Testis (tissue), 3 donors: ENCODE results near the gene DUS1L. TPM values are rescaled to one million over a fixed set of nuclear protein-coding genes. Genes with fewer than 3 reads are reported as not detected.

Experiments used
- DNase-seq: peaks from one replicate; pipeline ENCODE4 v3.0.0-alpha.2; 2019
- H3K27ac ChIP-seq, 2 donors: fragments of 200-600 bp; sonication (generic); one replicate each; pipeline ENCODE4 v1.5.1; 2019
- H3K27me3 ChIP-seq: fragments of 200-600 bp; sonication (generic); one replicate; pipeline ENCODE4 v1.5.1; 2019
- H3K36me3 ChIP-seq: fragments of 200-600 bp; sonication (generic); one replicate; pipeline ENCODE4 v1.5.1; 2017; ENCODE audit warnings: low read depth; ENCODE audit errors: missing control alignments
- H3K4me1 ChIP-seq: fragments of 200-600 bp; sonication (generic); one replicate; pipeline ENCODE4 v1.5.1; 2019
- H3K4me3 ChIP-seq, 2 donors: fragments of 200-600 bp; sonication (generic); one replicate each; pipeline ENCODE4 v1.5.1; 2017 to 2019
- H3K9me3 ChIP-seq: fragments of 200-600 bp; sonication (generic); one replicate; pipeline ENCODE4 v1.5.1; 2017
- POLR2A ChIP-seq: fragments of 450-650 bp; IDR thresholded peaks from one replicate; pipeline ENCODE4 v1.6.1; 2017; ENCODE audit warnings: antibody characterized with exemption, mild to moderate bottlenecking, moderate library complexity
- WGBS, 2 donors: methylation state at CpG; one replicate each; pipeline ENCODE4 v1.1.5; 2018; 5-methylcytosine and 5-hydroxymethylcytosine counted together
- intact Hi-C: fragments of 100-400 bp; cut with DNase I; formaldehyde crosslinking; loops from one replicate; pipeline ENCODE4 v1.15.1; 2023; ENCODE audit warnings: low total_unique reads
- polyA plus RNA-seq: library from polyadenylated mRNA; stranded (reverse); fragments of 350-450 nt; fragmentation: Illumina TruSeq; extraction: RNeasy Lipid Tissue Mini Kit (QIAGEN cat#74804); gene quantifications from one replicate; pipeline ENCODE4 v1.2.3, GENCODE V29; 2014; ENCODE audit warnings: low read depth, low replicate concordance; ENCODE audit not compliant: insufficient read depth
- total RNA-seq, 2 donors: library from RNA; depleted of rRNA; stranded (reverse); fragments of >200 nt; gene quantifications; one replicate each; pipeline ENCODE4 v1.2.3, GENCODE V29; 2016
- TF ChIP-seq, protein P1 (sequence below), 3 experiments: fragments of 450-650 bp in 2 of 3; fragments of 200-600 bp in 1 of 3; sonication (generic) in 1 of 3; IDR thresholded peaks; one replicate each; pipeline ENCODE4 v1.5.1; 2016 to 2019; ENCODE audit warnings: antibody characterized with exemption in 3 of 3, mild to moderate bottlenecking in 2 of 3, moderate library complexity in 1 of 3

Gene DUS1L
- total and polyA plus RNA-seq, 3 donors from 2014 or later, result 117 to 132 (median 127) TPM

DNA sequence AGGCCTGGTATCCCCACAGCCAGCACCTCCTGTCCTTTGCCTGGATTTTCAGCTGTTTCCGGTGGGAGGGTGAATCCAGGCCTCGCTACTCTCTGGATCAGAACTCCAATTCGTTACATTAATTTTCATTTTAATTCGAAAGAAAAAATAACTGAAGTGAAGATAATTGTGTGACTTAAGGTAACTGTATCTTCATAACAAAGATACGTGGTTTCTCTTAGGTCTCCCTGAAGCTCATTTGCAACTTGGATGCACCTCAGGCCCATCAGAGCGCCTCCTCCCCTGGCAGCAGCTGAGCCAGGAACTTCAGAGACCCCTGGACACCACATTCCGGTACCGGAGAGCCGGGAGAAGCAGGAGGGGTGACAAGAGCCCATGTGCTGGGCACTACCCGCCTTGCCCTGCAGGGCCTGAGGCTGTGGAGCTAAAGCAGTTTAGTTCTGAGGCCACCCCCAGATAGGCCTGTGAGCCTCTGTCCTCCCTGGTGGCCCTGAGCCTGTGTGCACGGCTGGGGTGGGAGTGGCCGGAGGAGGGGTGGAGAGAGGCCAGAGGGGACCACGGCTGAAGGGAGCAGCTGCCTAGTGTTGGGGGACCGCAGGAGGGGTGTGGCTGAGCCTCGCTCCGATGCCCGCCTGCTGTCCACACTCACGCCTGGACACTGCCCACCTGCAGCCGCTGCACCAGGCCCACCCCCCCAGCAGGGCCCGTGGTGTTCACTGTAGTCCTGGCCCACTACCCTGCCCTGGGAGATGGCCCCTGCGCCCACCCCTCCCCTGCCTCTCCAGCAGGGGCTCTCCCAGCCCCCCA lies 11.4 kb upstream of the DUS1L start:
- Histone ChIP-seq H3K4me1 (peaks cover 22% of the 10 kb centered on the region), H3K9me3 (no peaks in the 10 kb centered on the region), H3K27me3 (no peaks in the 10 kb centered on the region), H3K4me3 (no peak overlapping the region), H3K27ac (peak overlapping the region in 1 of 2 donors; percentile 16), H3K36me3 (no peaks in the 10 kb centered on the region)
- no peak for DNase-seq
- intact Hi-C loops, result no loop called here
- 46 to 65% methylated on average over 12 to 18 of the region's 21 CpGs for WGBS, 2 donors
- TF ChIP-seq, protein P1, sequence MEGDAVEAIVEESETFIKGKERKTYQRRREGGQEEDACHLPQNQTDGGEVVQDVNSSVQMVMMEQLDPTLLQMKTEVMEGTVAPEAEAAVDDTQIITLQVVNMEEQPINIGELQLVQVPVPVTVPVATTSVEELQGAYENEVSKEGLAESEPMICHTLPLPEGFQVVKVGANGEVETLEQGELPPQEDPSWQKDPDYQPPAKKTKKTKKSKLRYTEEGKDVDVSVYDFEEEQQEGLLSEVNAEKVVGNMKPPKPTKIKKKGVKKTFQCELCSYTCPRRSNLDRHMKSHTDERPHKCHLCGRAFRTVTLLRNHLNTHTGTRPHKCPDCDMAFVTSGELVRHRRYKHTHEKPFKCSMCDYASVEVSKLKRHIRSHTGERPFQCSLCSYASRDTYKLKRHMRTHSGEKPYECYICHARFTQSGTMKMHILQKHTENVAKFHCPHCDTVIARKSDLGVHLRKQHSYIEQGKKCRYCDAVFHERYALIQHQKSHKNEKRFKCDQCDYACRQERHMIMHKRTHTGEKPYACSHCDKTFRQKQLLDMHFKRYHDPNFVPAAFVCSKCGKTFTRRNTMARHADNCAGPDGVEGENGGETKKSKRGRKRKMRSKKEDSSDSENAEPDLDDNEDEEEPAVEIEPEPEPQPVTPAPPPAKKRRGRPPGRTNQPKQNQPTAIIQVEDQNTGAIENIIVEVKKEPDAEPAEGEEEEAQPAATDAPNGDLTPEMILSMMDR (IDR thresholded peaks at IDR 0.05), result peak in 2 of 3 experiments; percentile 10 to 14
- no peak for TF ChIP-seq POLR2A

DNA sequence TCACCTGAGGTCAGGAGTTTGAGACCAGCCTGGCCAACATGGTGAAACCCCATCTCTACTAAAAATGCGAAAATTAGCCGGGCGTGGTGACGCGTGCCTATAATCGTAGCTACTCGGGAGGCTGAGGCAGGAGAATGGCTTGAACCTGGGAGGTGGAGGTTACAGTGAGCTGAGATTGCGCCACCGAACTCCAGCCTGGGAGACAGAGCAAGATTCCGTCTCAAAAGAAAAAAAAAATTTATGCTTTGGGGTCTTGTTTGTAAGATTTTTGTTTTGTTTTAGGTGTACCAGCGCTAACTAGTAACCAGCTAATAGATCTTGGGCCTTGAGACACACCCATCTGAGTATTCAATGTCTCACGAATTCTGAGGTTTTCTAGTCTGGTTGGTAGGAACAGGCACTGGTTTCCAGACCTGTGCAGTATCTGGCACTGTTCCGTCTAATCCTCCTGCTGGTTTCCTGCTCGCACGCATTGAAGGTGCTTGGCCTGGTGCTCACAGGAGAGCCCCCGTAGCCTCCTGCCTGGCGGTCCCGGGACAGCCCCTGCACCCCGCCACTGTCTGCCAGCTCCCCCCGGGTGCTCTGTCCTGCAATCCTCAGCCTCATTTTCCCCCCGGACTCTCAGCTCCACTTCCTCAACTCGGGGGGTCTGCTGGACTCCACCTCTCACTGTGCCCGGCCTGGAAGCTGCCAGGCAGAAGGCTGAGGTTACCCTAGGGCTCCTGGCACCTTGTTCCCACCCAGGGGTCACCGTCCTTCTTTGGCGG lies 10.6 kb upstream of the DUS1L start:
- intact Hi-C loops, result no loop called here
- DNase-seq, result no peak
- no peaks in the 10 kb centered on the region for H3K27me3 ChIP-seq

DNA sequence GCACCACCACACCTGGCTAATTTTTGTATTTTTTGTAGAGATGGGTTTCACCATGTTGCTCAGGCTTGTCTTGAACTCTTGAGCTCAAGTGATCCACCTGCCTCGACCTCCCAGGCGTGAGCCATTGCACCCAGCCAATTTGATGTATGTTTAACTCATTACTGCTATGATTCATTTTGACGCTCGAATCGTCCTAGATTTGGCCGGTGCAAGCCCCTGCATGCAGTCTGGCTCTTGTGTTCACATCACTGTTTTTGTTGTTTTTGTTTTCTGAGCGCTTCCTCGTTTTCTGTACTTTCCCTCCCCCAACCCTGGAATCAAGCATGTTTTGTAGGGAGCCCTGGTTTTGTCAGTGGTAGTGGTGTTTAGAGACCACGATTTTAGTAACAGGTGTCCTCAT lies 7.8 kb upstream of the DUS1L start:
- intact Hi-C loops, result no loop called here
- H3K36me3 ChIP-seq, result no peaks in the 10 kb centered on the region
- H3K27me3 ChIP-seq, result no peaks in the 10 kb centered on the region
- no peak overlapping the region for H3K4me3 ChIP-seq
- peaks cover 21% of the 10 kb centered on the region for H3K4me1 ChIP-seq
- TF ChIP-seq POLR2A, result no peak
- TF ChIP-seq, protein P1 (IDR thresholded peaks at IDR 0.05), result no peak
- H3K27ac ChIP-seq, result no peak overlapping the region
- DNase-seq, result no peak
- 87 to 88% methylated on average over 9 of the region's 9 CpGs for WGBS, 2 donors
- no peaks in the 10 kb centered on the region for H3K9me3 ChIP-seq

More for the DNA sequence above, 10.6 kb upstream of the DUS1L start:
- Histone ChIP-seq H3K36me3 (no peaks in the 10 kb centered on the region), H3K4me1 (peaks cover 22% of the 10 kb centered on the region), H3K4me3 (no peak overlapping the region), H3K27ac (no peak overlapping the region), H3K9me3 (no peaks in the 10 kb centered on the region)
- TF ChIP-seq, protein P1 (IDR thresholded peaks at IDR 0.05), result no peak
- no peak for TF ChIP-seq POLR2A
- 85 to 91% methylated on average over 25 of the region's 25 CpGs for WGBS, 2 donors

DNA sequence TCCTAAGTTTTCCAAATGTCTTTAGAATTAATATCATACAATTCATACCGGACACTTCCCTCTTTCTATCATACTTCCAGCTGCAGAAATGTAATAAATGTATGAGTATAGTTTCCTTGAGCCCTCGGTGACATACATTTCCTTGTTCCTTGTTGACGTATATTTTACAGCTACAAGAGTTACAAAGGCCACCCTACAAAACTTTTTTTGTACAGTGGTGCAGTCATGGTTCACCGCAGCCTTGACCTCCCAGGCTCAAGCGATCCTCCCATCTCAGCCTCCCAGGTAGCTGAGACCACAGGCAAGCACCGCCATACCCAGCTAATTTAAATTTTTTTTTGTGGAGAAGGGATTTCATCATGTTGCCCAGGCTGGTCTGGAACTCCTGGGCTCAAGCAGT lies 7.2 kb upstream of the DUS1L start:
- Histone ChIP-seq H3K9me3 (no peaks in the 10 kb centered on the region), H3K4me1 (peaks cover 16% of the 10 kb centered on the region), H3K27ac (no peak overlapping the region), H3K36me3 (no peaks in the 10 kb centered on the region), H3K27me3 (no peaks in the 10 kb centered on the region), H3K4me3 (no peak overlapping the region)
- DNase-seq, result no peak
- TF ChIP-seq, protein P1 (IDR thresholded peaks at IDR 0.05), result no peak
- intact Hi-C loops, result no loop called here
- 87 to 89% methylated on average over 6 of the region's 6 CpGs for WGBS, 2 donors
